Testis (tissue), 2 donors: ENCODE results near the gene CKM.
"Not testable (repeated sequence)": the region's sequence is repeated elsewhere in the genome, so short reads cannot be mapped to it uniquely, and the experiment has no call there.

Experiments
- CTCF ChIP-seq, 3 experiments: fragments of 450-650 bp in 2 of 3; fragments of 200-600 bp in 1 of 3; sonication (generic) in 1 of 3; IDR thresholded peaks; one replicate each; pipeline ENCODE4 v1.5.1; 2016 to 2019; ENCODE audit warnings: antibody characterized with exemption in 3 of 3, mild to moderate bottlenecking in 2 of 3, moderate library complexity in 1 of 3
- POLR2A ChIP-seq: fragments of 450-650 bp; IDR thresholded peaks from one replicate; pipeline ENCODE4 v1.6.1; 2017; ENCODE audit warnings: antibody characterized with exemption, mild to moderate bottlenecking, moderate library complexity

GRCh38 chr19:45309322-45309721, 13.4 kb downstream of the CKM start:
- not testable (repeated sequence) for TF ChIP-seq CTCF (IDR thresholded peaks at IDR 0.05); POLR2A
